ENCODE results near the gene SLC37A1. TPM values are rescaled to one million over a fixed set of nuclear protein-coding genes. Genes with fewer than 3 reads are reported as not detected.

The SLC37A1 gene
- total and polyA plus RNA-seq, 2 donors from 2014 or later: 3.4 to 21.8 TPM

DNA sequence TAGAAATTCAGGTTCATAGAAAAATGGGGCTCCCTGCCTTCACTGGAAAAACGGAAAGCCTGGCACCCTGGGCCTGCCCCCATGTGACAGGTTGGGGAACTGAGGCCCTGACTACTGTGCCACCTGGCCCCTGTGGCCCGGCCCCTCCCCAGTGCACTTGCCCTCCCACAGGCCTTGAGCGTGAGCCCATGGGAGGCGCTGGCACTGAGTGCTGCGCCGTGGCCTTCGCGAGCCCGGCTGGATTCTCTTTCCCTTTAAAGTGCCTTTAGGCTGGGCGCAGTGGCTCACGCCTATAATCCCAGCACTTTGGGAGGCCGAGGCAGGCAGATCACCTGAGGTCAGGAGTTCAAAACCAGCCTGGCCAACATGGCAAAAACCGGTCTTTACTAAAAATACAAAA lies 45.7 kb downstream of the SLC37A1 start:
- no peak overlapping the region for H3K9ac ChIP-seq (ENCODE audit: low read length in 3 of 3)
- no peak for FAIRE-seq

DNA sequence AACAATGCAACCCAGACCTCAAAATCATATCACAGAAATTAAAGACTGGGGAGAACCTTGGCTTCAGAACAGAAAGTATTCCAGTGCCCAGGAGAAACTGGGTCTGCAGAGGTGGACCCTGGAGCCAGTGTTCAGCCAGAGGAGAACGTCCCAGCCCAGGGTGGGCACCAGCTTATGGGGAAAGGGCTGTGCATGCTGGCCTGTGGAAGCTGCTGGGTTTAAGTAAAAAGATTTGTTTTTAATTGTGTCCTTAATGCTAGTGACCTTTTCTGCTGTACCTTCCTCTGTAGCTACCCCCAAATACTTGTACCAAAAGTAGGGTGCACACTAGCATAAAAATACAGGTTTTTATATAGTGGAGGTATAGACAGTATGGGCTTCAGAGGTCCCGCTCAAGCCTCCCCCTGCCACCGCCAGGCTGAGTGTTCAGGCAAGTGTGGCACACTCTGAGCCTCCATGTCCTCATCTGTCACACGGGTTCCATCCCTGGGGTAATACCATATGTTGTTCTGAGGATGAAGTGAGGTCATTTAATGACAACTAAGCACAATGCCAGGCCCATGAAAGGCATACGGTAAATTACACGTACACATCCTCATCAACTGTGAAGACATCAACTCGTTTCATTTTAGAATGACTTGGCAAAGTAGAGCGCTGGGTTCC lies 47.0 kb downstream of the SLC37A1 start:
- H3K4me1 ChIP-seq (ENCODE audit: control insufficient read depth in 2 of 3, insufficient read depth in 2 of 3, low read depth in 1 of 3, low read length in 3 of 3): peaks cover 2 to 7% (median 3%) of the 10 kb centered on the region in 3 donors
- H3K36me3 ChIP-seq (ENCODE audit: control insufficient read depth in 2 of 3, insufficient read depth in 3 of 3, low read length in 3 of 3): no peaks in the 10 kb centered on the region
- H3K9ac ChIP-seq (ENCODE audit: low read length in 3 of 3): no peak overlapping the region
- TF ChIP-seq, protein P1, sequence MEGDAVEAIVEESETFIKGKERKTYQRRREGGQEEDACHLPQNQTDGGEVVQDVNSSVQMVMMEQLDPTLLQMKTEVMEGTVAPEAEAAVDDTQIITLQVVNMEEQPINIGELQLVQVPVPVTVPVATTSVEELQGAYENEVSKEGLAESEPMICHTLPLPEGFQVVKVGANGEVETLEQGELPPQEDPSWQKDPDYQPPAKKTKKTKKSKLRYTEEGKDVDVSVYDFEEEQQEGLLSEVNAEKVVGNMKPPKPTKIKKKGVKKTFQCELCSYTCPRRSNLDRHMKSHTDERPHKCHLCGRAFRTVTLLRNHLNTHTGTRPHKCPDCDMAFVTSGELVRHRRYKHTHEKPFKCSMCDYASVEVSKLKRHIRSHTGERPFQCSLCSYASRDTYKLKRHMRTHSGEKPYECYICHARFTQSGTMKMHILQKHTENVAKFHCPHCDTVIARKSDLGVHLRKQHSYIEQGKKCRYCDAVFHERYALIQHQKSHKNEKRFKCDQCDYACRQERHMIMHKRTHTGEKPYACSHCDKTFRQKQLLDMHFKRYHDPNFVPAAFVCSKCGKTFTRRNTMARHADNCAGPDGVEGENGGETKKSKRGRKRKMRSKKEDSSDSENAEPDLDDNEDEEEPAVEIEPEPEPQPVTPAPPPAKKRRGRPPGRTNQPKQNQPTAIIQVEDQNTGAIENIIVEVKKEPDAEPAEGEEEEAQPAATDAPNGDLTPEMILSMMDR (IDR thresholded peaks at IDR 0.05; ENCODE audit: borderline replicate concordance, extremely low read depth, insufficient read depth): no peak
- no peak overlapping the region for H3K4me3 ChIP-seq (ENCODE audit: low read length in 3 of 3)
- intact Hi-C loops (cut with DNase I): no loop called here
- H3K27me3 ChIP-seq (ENCODE audit: control insufficient read depth, insufficient read depth, low read length): no peaks in the 10 kb centered on the region
- H3K9me3 ChIP-seq (ENCODE audit: control insufficient read depth in 2 of 3, insufficient read depth in 1 of 3, low read length in 3 of 3): no peaks in the 10 kb centered on the region
- H3K27ac ChIP-seq (ENCODE audit: low read depth in 2 of 2, low read length in 2 of 2): no peak overlapping the region
- DNase-seq (peak in 2 of 5 donors; percentile 26 to 64), FAIRE-seq (no peak)

More for the DNA sequence above, 45.7 kb downstream of the SLC37A1 start:
- no peak overlapping the region for H3K4me3 ChIP-seq (ENCODE audit: low read length in 3 of 3)
- intact Hi-C loops (cut with DNase I): no loop called here
- no peaks in the 10 kb centered on the region for H3K27me3 ChIP-seq (ENCODE audit: control insufficient read depth, insufficient read depth, low read length)
- peaks cover 2 to 7% (median 3%) of the 10 kb centered on the region in 3 donors for H3K4me1 ChIP-seq (ENCODE audit: control insufficient read depth in 2 of 3, insufficient read depth in 2 of 3, low read depth in 1 of 3, low read length in 3 of 3)
- DNase-seq: peak in 2 of 5 donors; percentile 37 to 65
- TF ChIP-seq, protein P1 (IDR thresholded peaks at IDR 0.05; ENCODE audit: borderline replicate concordance, extremely low read depth, insufficient read depth): no peak
- no peaks in the 10 kb centered on the region for H3K9me3 ChIP-seq (ENCODE audit: control insufficient read depth in 2 of 3, insufficient read depth in 1 of 3, low read length in 3 of 3)
- no peak overlapping the region for H3K27ac ChIP-seq (ENCODE audit: low read depth in 2 of 2, low read length in 2 of 2)
- no peaks in the 10 kb centered on the region for H3K36me3 ChIP-seq (ENCODE audit: control insufficient read depth in 2 of 3, insufficient read depth in 3 of 3, low read length in 3 of 3)

- FAIRE-seq (no peak), DNase-seq (peak; percentile 64 to 91 (median 80))
- H3K27me3 ChIP-seq (ENCODE audit: control insufficient read depth, insufficient read depth, low read length): no peaks in the 10 kb centered on the region
- H3K36me3 ChIP-seq (ENCODE audit: control insufficient read depth in 2 of 3, insufficient read depth in 3 of 3, low read length in 3 of 3): no peaks in the 10 kb centered on the region
- no peaks in the 10 kb centered on the region for H3K9me3 ChIP-seq (ENCODE audit: control insufficient read depth in 2 of 3, insufficient read depth in 1 of 3, low read length in 3 of 3)
- TF ChIP-seq, protein P1 (IDR thresholded peaks at IDR 0.05; ENCODE audit: borderline replicate concordance, extremely low read depth, insufficient read depth): no peak
- H3K27ac ChIP-seq (ENCODE audit: low read depth in 2 of 2, low read length in 2 of 2): no peak overlapping the region
- H3K9ac ChIP-seq (ENCODE audit: low read length in 3 of 3): no peak overlapping the region
- H3K4me3 ChIP-seq (ENCODE audit: low read length in 3 of 3): no peak overlapping the region
- peaks cover 0 to 7% (median 3%) of the 10 kb centered on the region in 3 donors for H3K4me1 ChIP-seq (ENCODE audit: control insufficient read depth in 2 of 3, insufficient read depth in 2 of 3, low read depth in 1 of 3, low read length in 3 of 3)
- intact Hi-C loops (cut with DNase I): no loop called here
Observed at GRCh38 chr21:42561762-42562650, 48.4 kb downstream of the SLC37A1 start.

Measured in kidney (tissue), 14 donors.